Ovary (tissue), 9 donors: ENCODE results near the gene BCL11B. TPM values are rescaled to one million over a fixed set of nuclear protein-coding genes. Genes with fewer than 3 reads are reported as not detected.

Experiments used
- DNase-seq, 5 donors: peaks; one replicate each; pipeline ENCODE4 v3.0.0-alpha.2; 2019 to 2020
- H3K27ac ChIP-seq, 2 donors: fragments of 200-600 bp; one replicate each; pipeline versions ENCODE4 v1.5.1 to v1.8.0; 2019 to 2022
- H3K27me3 ChIP-seq: fragments of 200-600 bp; one replicate; pipeline ENCODE4 v1.8.0; 2022
- H3K36me3 ChIP-seq: fragments of 200-600 bp; sonication (generic); one replicate; pipeline ENCODE4 v1.5.1; 2019
- H3K4me1 ChIP-seq: one replicate; pipeline ENCODE4 v1.8.1; 2013; ENCODE audit warnings: mild to moderate bottlenecking, moderate library complexity; ENCODE audit not compliant: insufficient read depth
- H3K4me3 ChIP-seq: fragments of 200-600 bp; sonication (generic); one replicate; pipeline ENCODE4 v1.5.1; 2017
- H3K9me3 ChIP-seq, 2 donors: fragments of 200-600 bp in 1 of 2; sonication (generic) in 1 of 2; one replicate each; pipeline versions ENCODE4 v1.5.1 to v1.8.1; 2013 to 2019; ENCODE audit warnings: mild to moderate bottlenecking in 1 of 2, moderate library complexity in 1 of 2
- CTCF ChIP-seq, 3 donors: fragments of 450-650 bp in 2 of 3; fragments of 200-600 bp in 1 of 3; IDR thresholded peaks; one replicate each; pipeline versions ENCODE4 v1.5.1 to v1.8.0; 2016 to 2022; ENCODE audit warnings: antibody characterized with exemption in 3 of 3, mild to moderate bottlenecking in 1 of 3
- EP300 ChIP-seq: sonication (generic); formaldehyde crosslinking; IDR thresholded peaks from one replicate; pipeline ENCODE4 v1.6.1; 2017; ENCODE audit warnings: antibody characterized with exemption
- POLR2A ChIP-seq: fragments of 450-650 bp; IDR thresholded peaks from one replicate; pipeline ENCODE4 v1.6.1; 2017; ENCODE audit warnings: antibody characterized with exemption, mild to moderate bottlenecking, moderate library complexity
- WGBS, 3 donors: extraction: QIAGEN DNeasy Blood & Tissue Kit in 1 of 3; methylation state at CpG; one replicate each; pipeline versions ENCODE4 v1.1.5 to v1.1.7; 2013 to 2017; 5-methylcytosine and 5-hydroxymethylcytosine counted together
- intact Hi-C, 4 donors: fragments of 100-400 bp; cut with DNase I; formaldehyde crosslinking; loops; one replicate each; pipeline versions ENCODE4 v1.11.0 to v1.15.1; 2022 to 2023
- polyA plus RNA-seq, 2 donors: library from polyadenylated mRNA; stranded (reverse); fragments of 200-250 nt in 1 of 2; fragments of 350-450 nt in 1 of 2; fragmentation: Illumina TruSeq in 1 of 2; extraction: RNeasy Lipid Tissue Mini Kit (QIAGEN cat#74804) in 1 of 2; gene quantifications; one replicate each; pipeline ENCODE4 v1.2.3, GENCODE V29; 2013 to 2014
- total RNA-seq, 7 donors: library from RNA; depleted of rRNA in 2 of 7; stranded (reverse); fragments of >200 nt in 2 of 7; fragmentation: NEBNext Ultra II Directional in 3 of 7; extraction: Animal tissue kit (Norgen Biotek cat#: 25700) in 3 of 7; gene quantifications; one replicate each; pipeline versions ENCODE4 v1.1.0 to v1.2.4, GENCODE V29; 2016 to 2023
- donor health status: DM: no; HTN: no; CAD: no; lungs with moderate emphysema.
- donor health status: DM: no; HTN: no; CAD: no.
- donor health status: Bipolar disorder and iron deficiency.
- donor health status: DM: yes; HTN: yes; CAD: no.
- donor health status: DM: no; HTN: no; CAD: no.
- donor health status: DM: yes; HTN: yes; CAD: no.

The BCL11B gene
- total and polyA plus RNA-seq, 9 donors, result 0.08 to 0.84 (median 0.43) TPM

- H3K27ac ChIP-seq, result no peak overlapping the region
- H3K9me3 ChIP-seq, result no peaks in the 10 kb centered on the region
- H3K4me3 ChIP-seq, result no peak overlapping the region
- H3K27me3 ChIP-seq, result no peaks in the 10 kb centered on the region
- no peak for DNase-seq
- intact Hi-C loops, result no loop called here
- no peaks in the 10 kb centered on the region for H3K4me1 ChIP-seq
- TF ChIP-seq CTCF (IDR thresholded peaks at IDR 0.05), result no peak
- TF ChIP-seq POLR2A, result no peak
- TF ChIP-seq EP300, result no peak
- H3K36me3 ChIP-seq, result no peaks in the 10 kb centered on the region
- WGBS, 3 donors, result 83 to 89% (median 84%) methylated on average over 7 of the region's 7 CpGs
Observed at GRCh38 chr14:99141236-99141635, 130.8 kb downstream of the BCL11B start.

- TF ChIP-seq POLR2A (no peak), EP300 (no peak), CTCF (IDR thresholded peaks at IDR 0.05) (no peak)
- intact Hi-C loops, result no loop called here
- H3K36me3 ChIP-seq, result no peaks in the 10 kb centered on the region
- no peaks in the 10 kb centered on the region for H3K27me3 ChIP-seq
- no peak overlapping the region for H3K27ac ChIP-seq
- no peaks in the 10 kb centered on the region for H3K4me1 ChIP-seq
- WGBS, 3 donors, result 82 to 88% (median 83%) methylated on average over 16 of the region's 16 CpGs
- H3K4me3 ChIP-seq, result no peak overlapping the region
- no peaks in the 10 kb centered on the region for H3K9me3 ChIP-seq
- no peak for DNase-seq
Observed at GRCh38 chr14:99138999-99139865, 132.8 kb downstream of the BCL11B start.

GRCh38 chr14:99137913-99138571 is 134.0 kb downstream of the BCL11B start:
- DNase-seq, result no peak
- Histone ChIP-seq H3K9me3 (no peaks in the 10 kb centered on the region), H3K4me1 (no peaks in the 10 kb centered on the region), H3K36me3 (no peaks in the 10 kb centered on the region), H3K4me3 (no peak overlapping the region), H3K27ac (no peak overlapping the region), H3K27me3 (no peaks in the 10 kb centered on the region)
- WGBS, 3 donors, result 69 to 73% (median 71%) methylated on average over 8 of the region's 8 CpGs
- no peak for TF ChIP-seq EP300
- TF ChIP-seq CTCF (IDR thresholded peaks at IDR 0.05), result no peak
- TF ChIP-seq POLR2A, result no peak
- intact Hi-C loops, result no loop called here

- intact Hi-C loops, result no loop called here
- 54 to 63% (median 55%) methylated on average over 11 of the region's 11 CpGs for WGBS, 3 donors
- DNase-seq, result peak in 1 of 5 donors; percentile 1
Observed at GRCh38 chr14:99137001-99137700, 134.8 kb downstream of the BCL11B start.

More at GRCh38 chr14:99137001-99137700, 134.8 kb downstream of the BCL11B start:
- Histone ChIP-seq H3K36me3 (no peaks in the 10 kb centered on the region), H3K9me3 (no peaks in the 10 kb centered on the region), H3K4me1 (no peaks in the 10 kb centered on the region), H3K27me3 (no peaks in the 10 kb centered on the region), H3K4me3 (no peak overlapping the region), H3K27ac (no peak overlapping the region)
- TF ChIP-seq CTCF (IDR thresholded peaks at IDR 0.05), result no peak
- no peak for TF ChIP-seq POLR2A
- TF ChIP-seq EP300, result no peak
